Transverse colon (tissue), 3 donors: ENCODE measurements around the gene PRKCD.

Experiments
- CTCF ChIP-seq, 5 experiments: fragments of 200-600 bp in 3 of 5; fragments of 450-650 bp in 2 of 5; sonication (generic) in 3 of 5; IDR thresholded peaks; 1 replicate in 2 of 5; 2 replicates in 3 of 5; pipeline ENCODE4 v1.5.1; 2016 to 2017; ENCODE audit warnings: antibody characterized with exemption in 5 of 5, inconsistent platforms in 3 of 5, mild to moderate bottlenecking in 2 of 5, moderate library complexity in 1 of 5
- EP300 ChIP-seq: sonication (generic); formaldehyde crosslinking; IDR thresholded peaks from one replicate; pipeline ENCODE4 v1.6.1; 2017; ENCODE audit warnings: antibody characterized with exemption, low read depth

GRCh38 chr3:53240989-53241972 is 80.3 kb downstream of the PRKCD start:
- TF ChIP-seq CTCF (IDR thresholded peaks at IDR 0.05) (no peak), EP300 (no peak)
